K562 (cell line): Measurements from ENCODE around the gene PMPCA. TPM values are rescaled to one million over a fixed set of nuclear protein-coding genes. Genes with fewer than 3 reads are reported as not detected.

Experiments used
- ATAC-seq: fragments of 200-7000 bp; cut with Tn5 transposase; 3 replicates; pipeline ENCODE4 v1.9.1; 2020; ENCODE audit warnings: moderate library complexity
- BruUV-seq: library from RNA; stranded (reverse); fragments of 400-500 nt; replicated peaks from 2 replicates; lab custom pipeline; 2021; lab: Mats Ljungman, UMichigan
- CTCF ChIA-PET: fragments of 300-600 bp; formaldehyde crosslinking; extraction: SDS; loops from one replicate; lab custom pipeline; 2021; ENCODE audit warnings: low intra/inter-chr PET ratio; lab: Yijun Ruan, JAX
- POLR2A ChIA-PET: fragments of 300-600, 350-650 bp; sonication (Branson Sonifier 250); formaldehyde crosslinking; extraction: SDS; loops from one replicate; lab custom pipeline; 2021; ENCODE audit warnings: antibody characterized with exemption, inconsistent platforms; lab: Yijun Ruan, JAX
- DNase-seq, 4 experiments: peaks; one replicate each; pipeline versions ENCODE4 v3.0.0 to v3.0.0-alpha.2; 2011 to 2018; ENCODE audit warnings: low spot score in 3 of 4, mixed read lengths in 3 of 4; ENCODE audit errors: extremely low read depth in 1 of 4
- FAIRE-seq: peaks from 2 replicates; lab custom pipeline; 2011; peaks lifted over from hg19 to GRCh38; lab: Jason Lieb, UNC
- H2AFZ ChIP-seq: 2 replicates; pipeline ENCODE4 v1.6.0; 2011; ENCODE audit warnings: low read depth, low read length, control low read depth, inconsistent platforms
- H3K27ac ChIP-seq: fragments of 200-600 bp; 3 replicates; pipeline ENCODE4 v1.8.0; 2011; ENCODE audit warnings: low read depth, mild to moderate bottlenecking, control low read depth, inconsistent platforms, low read length, moderate library complexity, mixed read lengths; ENCODE audit errors: extremely low read depth
- H3K27me3 ChIP-seq, 2 experiments: fragments of 300-600 bp in 1 of 2; 2 replicates in 1 of 2; 3 replicates in 1 of 2; pipeline versions ENCODE4 v1.6.0 to v1.8.0; 2011; ENCODE audit warnings: inconsistent platforms in 2 of 2, low read length in 2 of 2, mild to moderate bottlenecking in 1 of 2, mixed read lengths in 1 of 2, moderate library complexity in 1 of 2; ENCODE audit not compliant: control insufficient read depth in 2 of 2, insufficient read depth in 2 of 2
- H3K36me3 ChIP-seq: fragments of 300-600 bp; 3 replicates; pipeline ENCODE4 v1.8.0; 2011; ENCODE audit warnings: mild to moderate bottlenecking, low read length, inconsistent platforms; ENCODE audit not compliant: control insufficient read depth, insufficient read depth
- H3K4me1 ChIP-seq, 2 experiments: fragments of 200-600 bp in 1 of 2; replicated peaks in 1 of 2; 2 replicates in 1 of 2; 3 replicates in 1 of 2; pipeline versions ENCODE4 v1.5.1 to v1.8.0; 2011; ENCODE audit warnings: inconsistent platforms in 2 of 2, low read length in 2 of 2, mild to moderate bottlenecking in 1 of 2, mixed read lengths in 1 of 2, moderate library complexity in 1 of 2; ENCODE audit not compliant: control insufficient read depth in 2 of 2, insufficient read depth in 2 of 2
- H3K4me2 ChIP-seq: 2 replicates; pipeline ENCODE4 v1.6.1; 2011; ENCODE audit warnings: low read length, control low read depth, inconsistent platforms, mixed read lengths; ENCODE audit not compliant: insufficient read depth
- H3K4me3 ChIP-seq: fragments of 200-600 bp; sonication (generic), shearing (Covaris generic); 2 replicates; pipeline ENCODE4 v1.5.1; 2016; ENCODE audit warnings: control low read depth, inconsistent platforms
- H3K79me2 ChIP-seq: fragments of 200-600 bp; 3 replicates; pipeline ENCODE4 v1.8.0; 2011; ENCODE audit warnings: low read length, inconsistent platforms; ENCODE audit not compliant: control insufficient read depth, insufficient read depth
- H3K9ac ChIP-seq, 2 experiments: 2 replicates each; pipeline versions ENCODE4 v1.6.0 to v1.6.1; 2011; ENCODE audit warnings: low read depth in 2 of 2, low read length in 2 of 2, control low read depth in 1 of 2, inconsistent platforms in 1 of 2, mild to moderate bottlenecking in 1 of 2, mixed read lengths in 1 of 2; ENCODE audit not compliant: insufficient read depth in 1 of 2
- H3K9me1 ChIP-seq: one replicate; pipeline ENCODE4 v1.6.0; 2011; ENCODE audit warnings: inconsistent platforms, mild to moderate bottlenecking, low read length, moderate library complexity; ENCODE audit not compliant: control insufficient read depth, insufficient read depth
- H3K9me3 ChIP-seq: replicated peaks from 2 replicates; pipeline ENCODE4 v1.5.1; 2011; ENCODE audit warnings: low read depth, low read length, inconsistent platforms; ENCODE audit not compliant: control insufficient read depth, insufficient read depth
- H4K20me1 ChIP-seq: replicated peaks from 2 replicates; pipeline ENCODE4 v1.6.1; 2011; ENCODE audit warnings: low read length, inconsistent platforms, mixed read lengths; ENCODE audit not compliant: control insufficient read depth, insufficient read depth
- ATF3 ChIP-seq, 2 experiments: fragments of 450-650 bp in 1 of 2; sonication (generic) in 1 of 2; formaldehyde crosslinking in 1 of 2; IDR thresholded peaks in 1 of 2; conservative IDR thresholded peaks in 1 of 2; 2 replicates each; pipeline versions ENCODE4 v1.6.1 to v1.8.1; 2016 to 2023; ENCODE audit warnings: mild to moderate bottlenecking in 2 of 2, moderate library complexity in 2 of 2, inconsistent platforms in 1 of 2, missing genetic modification reagents in 1 of 2
- GATAD2B ChIP-seq: fragments of 450-650 bp; IDR thresholded peaks from 2 replicates; pipeline ENCODE4 v1.6.1; 2017; ENCODE audit warnings: mild to moderate bottlenecking, borderline replicate concordance
- HNRNPH1 ChIP-seq: fragments of 200-400 bp; formaldehyde crosslinking; optimal IDR thresholded peaks from 2 replicates; pipeline ENCODE3; 2017; ENCODE audit warnings: low read depth, mild to moderate bottlenecking, low read length, moderate library complexity
- KHSRP ChIP-seq: fragments of 450-650 bp; IDR thresholded peaks from 2 replicates; pipeline ENCODE4 v1.6.1; 2017
- ZNF12 ChIP-seq: sonication (generic); formaldehyde crosslinking; IDR thresholded peaks from 2 replicates; pipeline ENCODE4 v1.4.0; 2020; ENCODE audit warnings: mild to moderate bottlenecking, missing genetic modification reagents
- ZNF445 ChIP-seq: fragments of 250-450 bp; sonication (Bioruptor Pico); IDR thresholded peaks from 2 replicates; pipeline ENCODE4 v1.4.0; 2020; ENCODE audit warnings: low read depth, mild to moderate bottlenecking, moderate library complexity
- WGBS: fragments of 100-300 bp; shearing (Covaris generic); methylation state at CpG from one replicate; pipeline ENCODE4 v1.1.6; 2016; ENCODE audit warnings: low coverage, mixed read lengths; ENCODE audit not compliant: insufficient coverage; ENCODE audit errors: missing lambda C conversion rate; 5-methylcytosine and 5-hydroxymethylcytosine counted together
- in situ Hi-C: fragments of 300-500 bp; cut with MboI; formaldehyde crosslinking; loops from 4 replicates; pipeline ENCODE4 v1.15.0; 2018; ENCODE audit warnings: inconsistent platforms, mixed read lengths
- intact Hi-C: fragments of 100-400 bp; cut with micrococcal nuclease; formaldehyde crosslinking; loops from 2 replicates; pipeline ENCODE4 v1.14.2; 2022
- polyA plus RNA-seq, 8 experiments: library from polyadenylated mRNA; depleted of rRNA in 4 of 8; stranded (reverse) in 5 of 8; unstranded in 3 of 8; fragments of >200 nt; fragmentation: Nextera tagmentation in 2 of 8; fragmentation: Illumina TruSeq in 1 of 8; extraction: Ambion mirVana in 2 of 8; extraction: Trizol in 1 of 8; gene quantifications; 2 replicates each; pipeline versions ENCODE4 v1.2.1 to v1.2.3, GENCODE V29; 2011 to 2014; ENCODE audit warnings: inconsistent platforms in 1 of 8, missing spikeins in 1 of 8
- total RNA-seq, 7 experiments: library from RNA; depleted of rRNA in 6 of 7; stranded (reverse); fragments of >200 nt in 6 of 7; fragmentation: Illumina TruSeq in 2 of 7; extraction: Trizol in 2 of 7; gene quantifications; 2 replicates each; pipeline versions ENCODE4 v1.2.1 to v1.2.3, GENCODE V29; 2011 to 2021; ENCODE audit warnings: low replicate concordance in 1 of 7

PMPCA gene
- total and polyA plus RNA-seq, 9 of the 15 experiments (the other 6 are each of a cell fraction or from before 2014, with no cell fraction given), result 23.9 to 143 (median 86.6) TPM

GRCh38 chr9:136381311-136381710 is 29.1 kb upstream of the PMPCA start:
- H3K36me3 ChIP-seq, result peaks cover 97% of the 10 kb centered on the region; the same call in 2 of the 3 replicates
- no peaks in the 10 kb centered on the region for H3K9me1 ChIP-seq
- in situ Hi-C loops, result no loop called here
- H3K27ac ChIP-seq, result no peak overlapping the region
- no peak for DNase-seq
- POLR2A ChIA-PET, result interaction anchor here (0.5 to 1.3 kb wide), 2 partner anchors 9 to 19 kb away, joined by 3 to 4 read pairs; no protein-coding TSS in a partner anchor
- CTCF ChIA-PET, result no interaction called here
- no peaks in the 10 kb centered on the region for H3K9me3 ChIP-seq
- FAIRE-seq, result no peak
- no peak overlapping the region for H2AFZ ChIP-seq
- TF ChIP-seq ATF3 (IDR thresholded peaks at IDR 0.05), result no peak
- no peak for TF ChIP-seq ATF3 (CRISPR knock-in tag; conservative IDR thresholded peaks at IDR 0.05)
- no peak for TF ChIP-seq KHSRP
- no peak for TF ChIP-seq GATAD2B
- no peak for TF ChIP-seq ZNF445 (CRISPR knock-in tag)
- TF ChIP-seq ZNF12, result no peak
- TF ChIP-seq HNRNPH1, result no peak
- BruUV-seq, result no TSS peak
- H3K9ac ChIP-seq, result no peak overlapping the region
- H3K79me2 ChIP-seq, result no peaks in the 10 kb centered on the region
- H3K4me1 ChIP-seq, result peaks cover 0 to 35% of the 10 kb centered on the region in 2 experiments; a peak in 1 of 5 replicates
- no peak for ATAC-seq
- intact Hi-C loops, result no loop called here
- no peaks in the 10 kb centered on the region for H4K20me1 ChIP-seq
- no peak overlapping the region for H3K4me2 ChIP-seq
- WGBS, result 92% methylated on average over 5 of the region's 9 CpGs
- no peaks in the 10 kb centered on the region for H3K27me3 ChIP-seq
- no peak overlapping the region for H3K4me3 ChIP-seq
